NCI-H524 treated with DMSO at 0.1 percent for 48 hours (cell line): Measurements from ENCODE around the gene MORC1.

Source experiments
- DNase-seq: peaks from one replicate; lab custom pipeline; 2025; lab: John Stamatoyannopoulos, UW

The MORC1 gene

GRCh38 chr3:108946292-108947285, 171.3 kb downstream of the MORC1 start:
- DNase-seq: no peak

DNA sequence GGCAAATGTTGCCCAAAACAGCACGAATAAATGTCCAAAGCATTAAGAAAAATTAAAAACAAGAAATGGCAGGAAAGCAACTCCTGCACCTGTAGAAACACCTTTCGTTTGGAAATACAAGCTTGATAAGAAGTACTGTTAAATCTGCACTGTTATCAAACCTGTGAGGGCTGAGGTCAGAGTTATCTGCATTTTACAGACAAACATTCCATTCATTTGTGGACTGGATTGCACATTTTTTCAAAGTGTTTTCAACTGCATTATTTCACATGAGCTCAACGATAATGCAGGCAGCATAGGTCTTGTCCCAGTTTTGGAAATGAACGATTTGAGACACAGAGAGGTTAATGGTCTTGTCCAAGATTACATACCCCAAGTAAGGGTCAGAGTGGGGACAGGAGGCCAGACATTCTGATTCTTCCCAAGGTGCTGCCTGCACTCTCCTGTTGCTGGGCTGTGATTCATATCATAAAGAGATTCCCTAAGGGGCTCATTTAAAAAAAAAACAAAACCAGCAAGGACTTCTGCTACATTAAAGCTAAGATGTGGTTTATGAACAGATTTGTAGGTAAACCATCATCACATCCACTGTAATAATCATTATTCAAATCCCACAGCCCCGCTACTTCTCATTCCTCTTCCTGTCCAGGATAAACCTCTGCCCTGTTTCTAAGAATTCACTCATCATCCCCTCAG, 177.2 kb downstream of the MORC1 start:
- no peak for DNase-seq

GRCh38 chr3:108940166-108940565, 177.8 kb downstream of the MORC1 start:
- DNase-seq: no peak

- peak; percentile 98 for DNase-seq
These were observed 180.8 kb downstream of the MORC1 start for GRCh38 chr3:108936924-108937689.

GRCh38 chr3:108931035-108931434, 186.9 kb downstream of the MORC1 start:
- DNase-seq: no peak

- DNase-seq: no peak
These were observed 199.1 kb downstream of the MORC1 start for GRCh38 chr3:108918866-108919265.

DNA sequence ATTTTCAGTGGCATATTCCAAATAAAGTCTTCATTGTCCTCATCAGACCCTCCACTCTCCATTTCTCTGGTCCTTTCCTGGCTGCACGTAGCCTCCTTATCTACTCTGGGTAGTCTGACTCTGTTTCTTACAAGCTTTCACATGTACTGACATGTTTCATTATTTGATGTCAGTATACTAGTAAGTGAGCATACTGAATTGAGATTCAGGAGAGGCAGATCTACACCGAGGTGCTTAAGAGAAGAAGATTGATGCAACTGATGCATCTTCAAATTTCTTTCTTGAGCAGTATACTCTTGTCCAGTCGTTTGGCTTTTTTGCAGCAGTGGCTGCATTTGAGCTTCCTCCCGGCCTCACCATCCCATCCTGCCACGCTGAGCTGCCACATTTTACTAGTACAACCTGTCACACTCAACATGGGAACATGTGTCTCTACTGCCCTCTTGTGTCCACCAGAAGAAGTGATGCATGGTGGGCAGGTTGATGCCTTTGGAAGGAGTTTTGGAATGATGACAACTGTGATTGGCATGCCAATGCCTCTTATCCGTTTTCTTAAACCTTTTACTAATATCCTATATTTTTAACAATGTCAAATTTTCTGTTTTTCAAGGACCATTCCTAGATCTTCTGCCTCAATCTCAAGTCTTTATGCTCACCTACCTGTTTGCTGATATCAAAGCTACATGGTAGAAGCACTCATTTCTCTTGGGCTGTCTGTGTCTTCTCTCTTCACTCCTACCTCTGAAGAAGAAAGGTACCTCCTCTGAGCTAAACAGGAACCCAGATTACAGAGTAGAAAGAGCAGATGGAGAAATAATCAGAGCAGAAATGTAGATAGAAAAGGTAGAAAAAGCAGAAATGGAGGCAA, 202.9 kb downstream of the MORC1 start:
- DNase-seq: peak; percentile 80

DNA sequence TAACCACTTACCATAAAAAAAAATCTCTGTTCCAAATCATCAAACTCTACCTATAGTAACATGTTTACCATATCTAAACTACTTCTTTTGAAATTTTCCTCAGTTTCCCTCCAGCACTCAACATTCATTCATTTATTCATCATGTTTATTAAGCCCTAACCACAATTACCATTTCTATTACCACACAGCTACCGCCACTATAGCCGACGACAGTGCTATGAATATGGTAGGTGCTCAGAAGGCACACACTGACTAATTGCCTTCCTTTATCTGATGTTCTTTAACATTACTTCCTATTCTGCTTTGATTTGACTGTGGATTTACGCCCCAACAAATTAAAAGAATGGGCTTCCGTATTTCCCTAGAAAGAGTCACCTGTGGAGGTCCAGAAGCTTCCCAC, 208.1 kb downstream of the MORC1 start:
- DNase-seq: no peak
